Measurements from ENCODE around the gene PLEKHN1.

- TF ChIP-seq POLR2A (IDR thresholded peaks at IDR 0.05) (no peak), POLR2AphosphoS5 (IDR thresholded peaks at IDR 0.05) (no peak)
- TF ChIP-seq, protein P1, sequence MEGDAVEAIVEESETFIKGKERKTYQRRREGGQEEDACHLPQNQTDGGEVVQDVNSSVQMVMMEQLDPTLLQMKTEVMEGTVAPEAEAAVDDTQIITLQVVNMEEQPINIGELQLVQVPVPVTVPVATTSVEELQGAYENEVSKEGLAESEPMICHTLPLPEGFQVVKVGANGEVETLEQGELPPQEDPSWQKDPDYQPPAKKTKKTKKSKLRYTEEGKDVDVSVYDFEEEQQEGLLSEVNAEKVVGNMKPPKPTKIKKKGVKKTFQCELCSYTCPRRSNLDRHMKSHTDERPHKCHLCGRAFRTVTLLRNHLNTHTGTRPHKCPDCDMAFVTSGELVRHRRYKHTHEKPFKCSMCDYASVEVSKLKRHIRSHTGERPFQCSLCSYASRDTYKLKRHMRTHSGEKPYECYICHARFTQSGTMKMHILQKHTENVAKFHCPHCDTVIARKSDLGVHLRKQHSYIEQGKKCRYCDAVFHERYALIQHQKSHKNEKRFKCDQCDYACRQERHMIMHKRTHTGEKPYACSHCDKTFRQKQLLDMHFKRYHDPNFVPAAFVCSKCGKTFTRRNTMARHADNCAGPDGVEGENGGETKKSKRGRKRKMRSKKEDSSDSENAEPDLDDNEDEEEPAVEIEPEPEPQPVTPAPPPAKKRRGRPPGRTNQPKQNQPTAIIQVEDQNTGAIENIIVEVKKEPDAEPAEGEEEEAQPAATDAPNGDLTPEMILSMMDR (IDR thresholded peaks at IDR 0.05) = no peak
Measured at GRCh38 chr1:927748-928147, 38.5 kb upstream of the PLEKHN1 start.
